NCI-H1930 (cell line): ENCODE results near the gene ATG2B.

Experiments
- DNase-seq, 2 experiments: peaks; one replicate each; lab custom pipeline; 2025; lab: John Stamatoyannopoulos, UW

ATG2B gene, protein sequence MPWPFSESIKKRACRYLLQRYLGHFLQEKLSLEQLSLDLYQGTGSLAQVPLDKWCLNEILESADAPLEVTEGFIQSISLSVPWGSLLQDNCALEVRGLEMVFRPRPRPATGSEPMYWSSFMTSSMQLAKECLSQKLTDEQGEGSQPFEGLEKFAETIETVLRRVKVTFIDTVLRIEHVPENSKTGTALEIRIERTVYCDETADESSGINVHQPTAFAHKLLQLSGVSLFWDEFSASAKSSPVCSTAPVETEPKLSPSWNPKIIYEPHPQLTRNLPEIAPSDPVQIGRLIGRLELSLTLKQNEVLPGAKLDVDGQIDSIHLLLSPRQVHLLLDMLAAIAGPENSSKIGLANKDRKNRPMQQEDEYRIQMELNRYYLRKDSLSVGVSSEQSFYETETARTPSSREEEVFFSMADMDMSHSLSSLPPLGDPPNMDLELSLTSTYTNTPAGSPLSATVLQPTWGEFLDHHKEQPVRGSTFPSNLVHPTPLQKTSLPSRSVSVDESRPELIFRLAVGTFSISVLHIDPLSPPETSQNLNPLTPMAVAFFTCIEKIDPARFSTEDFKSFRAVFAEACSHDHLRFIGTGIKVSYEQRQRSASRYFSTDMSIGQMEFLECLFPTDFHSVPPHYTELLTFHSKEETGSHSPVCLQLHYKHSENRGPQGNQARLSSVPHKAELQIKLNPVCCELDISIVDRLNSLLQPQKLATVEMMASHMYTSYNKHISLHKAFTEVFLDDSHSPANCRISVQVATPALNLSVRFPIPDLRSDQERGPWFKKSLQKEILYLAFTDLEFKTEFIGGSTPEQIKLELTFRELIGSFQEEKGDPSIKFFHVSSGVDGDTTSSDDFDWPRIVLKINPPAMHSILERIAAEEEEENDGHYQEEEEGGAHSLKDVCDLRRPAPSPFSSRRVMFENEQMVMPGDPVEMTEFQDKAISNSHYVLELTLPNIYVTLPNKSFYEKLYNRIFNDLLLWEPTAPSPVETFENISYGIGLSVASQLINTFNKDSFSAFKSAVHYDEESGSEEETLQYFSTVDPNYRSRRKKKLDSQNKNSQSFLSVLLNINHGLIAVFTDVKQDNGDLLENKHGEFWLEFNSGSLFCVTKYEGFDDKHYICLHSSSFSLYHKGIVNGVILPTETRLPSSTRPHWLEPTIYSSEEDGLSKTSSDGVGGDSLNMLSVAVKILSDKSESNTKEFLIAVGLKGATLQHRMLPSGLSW (N-terminal part only)

DNA sequence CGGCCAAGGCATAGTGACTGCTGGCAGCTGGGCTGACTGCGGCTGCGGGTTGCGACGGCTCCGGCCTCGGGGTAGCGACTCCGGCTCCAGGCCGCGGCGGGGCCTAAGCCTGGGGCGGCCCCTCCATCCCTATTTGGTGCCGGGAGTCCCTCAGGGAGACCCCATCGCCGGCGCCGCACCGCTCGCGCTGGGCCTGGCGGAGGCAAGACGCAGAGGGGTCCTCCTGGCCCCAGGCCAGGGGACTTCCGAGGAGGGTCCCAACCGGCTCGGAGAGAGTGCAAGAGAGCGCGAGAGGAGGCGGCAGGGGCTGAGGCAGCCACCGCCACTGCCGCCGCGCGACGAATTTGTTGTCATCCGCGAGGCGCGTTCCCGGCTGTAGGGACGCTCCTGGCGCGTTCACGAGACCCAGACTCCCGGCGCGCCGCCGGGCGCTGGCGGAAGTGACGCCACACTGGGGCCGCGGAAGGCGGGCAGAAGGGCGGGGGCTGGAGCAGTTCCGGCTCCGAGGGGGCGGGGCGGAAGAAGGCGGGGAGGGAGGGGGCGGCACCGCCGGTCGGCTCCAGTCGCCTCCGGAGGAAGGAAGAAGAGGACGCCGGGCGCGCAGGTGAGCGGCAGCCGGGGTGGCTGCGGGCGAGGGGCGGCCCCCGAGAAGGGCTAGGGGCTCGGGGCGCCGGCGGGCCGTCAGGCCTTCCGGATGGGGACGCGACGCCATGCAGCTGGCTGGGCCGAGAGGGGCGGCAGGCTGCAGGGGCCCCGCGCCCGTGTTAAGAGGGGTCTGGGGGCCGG is at the start of gene ATG2B, which contains the start of gene GSKIP:
Gene ATG2B (minus strand): TSS at position 377 of the 786 bp plus-strand sequence. CDS start 365 bp downstream, at position 12.
Gene GSKIP (plus strand): TSS at position 562 of the 786 bp plus-strand sequence. CDS start 18,722 bp downstream, outside the sequence.
- peak; percentile 85 to 94 for DNase-seq

DNA sequence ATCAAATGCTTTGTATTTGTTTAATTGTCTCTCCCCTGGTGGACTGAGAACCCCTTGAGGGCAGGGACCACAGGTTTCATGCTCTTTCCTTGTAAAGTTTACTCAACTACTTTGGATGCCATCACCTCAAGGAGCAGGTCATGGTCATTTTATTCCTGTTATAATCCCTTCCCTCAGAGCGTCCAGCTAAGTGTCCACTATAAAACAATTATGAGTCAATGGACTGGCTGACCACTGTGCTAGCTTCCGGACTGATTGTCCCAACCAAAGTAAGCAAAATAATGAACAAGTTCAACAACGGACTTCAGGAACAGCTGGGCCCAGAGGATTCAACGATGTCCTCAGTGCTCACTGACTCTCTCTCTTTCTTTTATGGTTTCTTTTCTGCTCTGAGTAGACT is 47.0 kb upstream of the ATG2B start:
- DNase-seq, result no peak

DNA sequence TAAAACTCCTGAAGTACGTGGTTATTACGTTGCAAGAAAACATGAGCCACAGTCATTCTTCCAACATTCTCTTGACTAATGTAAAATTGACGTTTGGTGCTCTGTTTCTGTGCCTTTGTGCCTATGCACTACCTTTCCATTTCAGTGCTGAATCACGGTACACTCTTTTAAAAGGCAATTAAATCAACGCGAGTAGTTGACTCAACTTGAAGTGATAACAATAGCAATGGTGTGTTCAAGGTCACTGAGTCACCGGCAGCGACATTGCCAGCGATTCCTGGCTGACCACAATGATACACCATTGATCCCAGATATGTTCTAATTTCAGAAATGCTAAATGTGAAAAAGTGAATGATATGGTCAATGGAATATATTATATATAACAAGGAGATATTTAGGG is 46.6 kb upstream of the ATG2B start:
- DNase-seq, result no peak

DNA sequence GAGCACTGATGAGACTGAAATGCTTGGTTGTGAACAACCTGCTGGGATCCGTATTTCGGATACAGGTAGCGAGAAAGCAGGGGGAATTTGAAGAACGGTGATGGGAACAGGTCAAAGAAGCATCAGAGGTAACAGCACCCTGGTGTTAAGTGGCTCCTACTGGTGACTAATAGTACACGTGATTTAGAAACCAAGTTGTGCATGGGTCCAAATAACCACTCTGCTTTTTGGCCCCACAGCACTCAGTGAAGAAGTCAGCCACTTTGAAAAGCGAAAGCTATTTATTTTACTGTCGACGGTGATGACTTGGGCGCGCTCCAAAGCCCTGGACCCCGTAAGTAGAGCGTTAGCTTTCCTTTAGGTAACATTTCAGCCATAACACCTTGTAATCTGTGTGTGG is 45.5 kb upstream of the ATG2B start:
- DNase-seq, result no peak

DNA sequence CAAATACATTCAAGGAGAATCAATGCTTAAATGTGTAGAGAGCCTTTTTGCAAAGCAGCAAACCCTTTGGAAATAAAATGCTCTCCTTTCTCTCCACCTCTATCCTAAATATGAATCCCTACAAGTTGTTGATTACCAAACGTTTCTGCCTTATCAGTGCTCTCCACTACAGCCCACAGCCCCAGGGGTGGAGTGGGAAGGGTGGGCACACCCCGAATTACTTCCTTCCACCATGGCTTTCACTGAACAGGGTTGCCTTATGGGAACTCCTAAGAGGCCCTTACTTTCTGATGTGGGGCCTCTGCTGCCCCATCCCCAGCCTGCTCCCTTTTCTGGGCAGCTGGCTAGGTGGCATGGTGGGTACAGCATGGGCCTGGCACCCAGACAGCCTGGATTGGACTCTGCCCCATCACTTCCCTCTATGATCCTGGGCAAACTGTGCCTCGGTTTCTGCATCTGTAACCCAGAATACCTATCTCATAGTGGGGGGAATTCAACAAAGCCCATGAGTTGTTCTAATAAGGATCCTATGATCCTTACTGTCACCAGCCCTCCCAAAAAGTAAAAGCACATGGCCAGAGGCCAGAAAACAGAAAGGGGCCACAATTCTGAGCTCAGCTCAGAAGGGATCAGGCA is 44.9 kb upstream of the ATG2B start:
- no peak for DNase-seq

DNA sequence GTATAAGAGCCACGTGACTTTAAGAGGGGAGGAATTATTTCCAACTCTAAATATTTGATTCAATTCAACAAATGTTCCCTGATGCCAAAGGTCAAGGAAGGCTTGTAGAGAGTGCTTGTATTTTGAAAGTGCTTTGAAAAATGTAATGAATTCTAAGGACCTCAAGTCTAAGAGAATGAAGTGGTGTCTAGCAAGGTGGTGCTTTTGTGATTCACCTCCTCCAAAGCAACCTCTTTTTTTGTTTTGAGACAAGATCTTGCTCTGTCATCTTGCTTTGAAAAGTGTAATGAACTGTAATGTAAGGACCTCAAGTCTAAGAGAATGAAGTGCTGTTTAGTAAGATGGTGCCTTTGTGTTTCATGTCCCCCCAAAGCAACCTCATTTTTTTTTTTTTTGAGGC is 42.5 kb upstream of the ATG2B start:
- DNase-seq, result no peak

DNA sequence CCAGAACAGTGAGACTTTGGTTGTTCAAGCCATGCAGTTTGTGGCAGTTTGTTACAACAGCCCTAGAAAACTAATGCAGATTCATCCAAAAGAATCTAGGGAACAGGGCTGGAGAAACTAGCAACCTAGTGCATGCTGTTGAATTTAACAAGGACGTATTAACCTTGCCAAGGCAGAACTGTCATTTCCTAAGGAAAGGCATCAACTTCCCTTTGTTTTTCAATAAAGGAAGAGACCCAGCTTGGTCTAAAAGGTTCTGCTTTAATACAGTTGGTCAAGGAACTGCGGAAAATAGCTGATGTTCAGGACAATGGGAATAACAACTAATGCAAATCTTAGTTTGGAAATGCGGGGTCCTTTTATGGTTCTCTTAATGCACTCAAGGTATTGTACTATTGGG is 40.3 kb upstream of the ATG2B start:
- no peak for DNase-seq

DNA sequence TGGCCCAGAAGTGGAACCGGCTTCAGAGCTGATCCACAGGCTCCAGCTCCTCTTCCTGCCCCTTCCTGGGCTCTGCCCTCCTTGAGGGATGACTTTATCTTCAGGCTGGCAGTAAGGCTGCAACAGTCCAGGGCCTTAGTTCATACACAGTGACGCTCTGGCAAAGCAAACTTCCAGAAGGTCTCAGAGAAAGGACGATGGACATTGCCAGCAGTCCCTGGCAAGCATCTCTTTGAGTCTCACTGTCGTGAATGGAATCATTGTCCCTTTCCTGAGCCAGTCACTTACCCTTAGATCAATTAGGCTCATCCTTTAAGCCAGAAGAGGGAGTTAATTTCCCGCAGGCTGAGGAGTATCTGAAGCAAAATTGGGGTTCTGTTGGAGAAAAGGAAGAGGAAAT is 37.4 kb upstream of the ATG2B start:
- DNase-seq, result no peak

DNA sequence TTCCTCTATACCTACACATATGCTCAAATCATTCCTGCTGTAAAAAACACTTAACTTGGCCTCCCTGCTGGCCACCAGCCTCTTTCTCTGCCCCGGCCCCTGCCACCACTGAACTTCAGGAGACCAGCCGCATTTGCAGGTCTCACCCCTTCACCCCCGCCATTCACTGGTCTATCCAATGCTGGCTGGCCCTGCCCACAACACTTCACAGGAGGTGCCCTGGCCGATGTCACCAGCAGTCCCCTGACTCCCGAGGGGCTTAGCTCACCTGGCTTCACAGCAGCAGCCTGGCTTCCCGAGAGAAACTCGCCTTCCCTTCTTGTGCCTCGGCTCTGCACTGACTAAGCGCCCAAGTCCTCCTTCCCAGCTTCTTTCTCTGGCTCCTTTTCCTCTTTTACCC is 36.3 kb upstream of the ATG2B start:
- no peak for DNase-seq

DNA sequence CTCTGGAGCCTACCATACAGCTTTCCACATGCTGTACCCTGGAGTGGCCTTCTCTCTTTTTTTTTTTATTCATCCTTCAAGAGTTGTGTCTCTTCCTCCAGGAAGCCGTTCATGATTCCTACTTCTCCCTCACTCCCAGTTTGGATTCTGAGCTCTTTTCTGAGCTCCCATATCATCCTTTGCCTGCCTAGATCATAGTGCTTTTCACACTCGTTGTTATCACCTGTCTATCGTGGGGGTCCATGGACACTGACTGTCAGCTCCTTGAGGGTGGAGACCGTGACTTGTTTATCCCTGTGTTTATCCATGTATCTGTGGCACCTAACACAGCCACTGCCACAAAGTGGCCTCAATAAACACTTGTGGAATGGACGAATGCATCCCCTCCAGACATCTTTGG is 35.8 kb upstream of the ATG2B start:
- no peak for DNase-seq

DNA sequence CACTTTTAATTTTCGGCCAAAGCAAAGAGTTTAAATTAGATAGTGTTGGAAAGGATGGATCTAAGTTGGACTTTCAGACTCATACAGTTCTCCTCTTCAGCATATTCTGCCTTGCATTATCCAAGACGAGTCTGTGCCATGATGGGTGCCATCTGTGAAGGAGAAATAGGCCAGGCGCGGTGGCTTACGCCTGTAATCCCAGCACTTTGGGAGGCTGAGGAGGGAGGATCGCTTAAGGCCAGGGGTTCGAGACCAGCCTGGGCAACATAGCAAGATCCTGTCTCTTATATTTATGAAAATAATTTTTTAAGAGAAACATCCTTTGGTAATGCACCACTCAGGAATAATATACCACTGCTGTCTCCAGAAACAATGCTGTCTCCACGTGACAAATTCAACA is 35.3 kb upstream of the ATG2B start:
- DNase-seq, result no peak

DNA sequence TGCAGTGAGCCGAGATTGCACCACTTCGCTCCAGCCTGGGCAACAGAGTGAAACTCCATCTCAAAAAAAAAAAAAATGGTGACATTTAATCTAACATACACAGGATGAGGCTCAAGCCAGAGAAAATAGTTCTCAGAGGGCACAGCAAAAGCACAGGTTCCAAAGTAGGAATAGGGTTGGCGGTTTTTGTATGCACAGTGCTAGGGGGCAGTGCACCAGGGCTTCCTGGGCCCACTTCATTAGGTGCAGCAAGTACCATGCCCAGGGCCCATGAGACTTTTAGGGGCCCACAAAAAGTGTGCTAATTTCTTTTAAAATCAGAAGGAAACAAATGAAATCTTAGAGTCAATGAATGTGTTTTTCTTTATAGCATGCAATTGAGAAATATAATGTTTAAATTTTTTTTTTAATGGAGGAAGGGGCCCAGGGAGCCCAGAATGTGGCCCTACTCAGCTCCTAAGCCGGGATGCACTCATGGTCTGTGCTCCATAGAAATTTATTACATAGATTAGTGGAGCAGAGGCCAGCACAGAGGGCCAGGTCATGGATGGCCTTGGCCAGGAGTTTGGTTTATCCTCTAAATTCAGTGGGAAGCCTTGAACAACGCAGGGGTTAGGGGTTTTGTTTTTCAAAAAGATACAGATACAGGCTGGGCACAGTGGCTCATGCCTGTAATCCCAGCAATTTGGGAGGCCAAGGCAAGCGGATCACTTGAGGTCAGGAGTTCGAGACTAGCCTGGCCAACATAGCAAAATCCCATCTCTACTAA is 31.1 kb upstream of the ATG2B start:
- DNase-seq, result no peak

DNA sequence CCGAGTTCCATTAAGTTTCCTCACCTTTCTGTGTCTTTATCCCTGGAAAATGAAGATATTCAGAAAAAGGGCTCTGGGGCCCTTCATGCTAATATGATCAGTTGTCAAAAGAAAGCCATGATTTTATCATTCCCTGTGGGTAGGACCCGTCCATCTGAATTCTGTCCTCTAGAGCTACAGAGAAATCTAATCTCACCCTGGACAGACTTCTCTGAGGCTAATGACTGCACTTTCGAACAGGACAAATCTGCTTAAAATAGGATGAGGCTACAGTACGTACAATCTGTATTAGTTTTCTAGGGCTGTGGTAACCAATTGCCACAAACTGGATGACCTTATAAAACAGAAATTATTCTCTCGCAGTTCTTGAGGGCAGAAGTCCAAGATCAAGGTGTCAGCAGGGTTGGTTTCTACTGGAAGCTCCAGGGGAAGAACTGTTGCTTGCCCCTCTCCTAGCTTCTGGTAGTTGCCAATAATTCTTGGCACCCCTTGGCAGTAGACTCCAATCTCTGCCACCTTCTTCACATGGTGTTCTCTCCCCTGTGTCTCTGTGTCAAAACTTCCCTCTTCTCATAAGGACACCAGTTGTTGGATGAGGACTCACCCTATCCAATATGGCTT is 30.0 kb upstream of the ATG2B start:
- no peak for DNase-seq

DNA sequence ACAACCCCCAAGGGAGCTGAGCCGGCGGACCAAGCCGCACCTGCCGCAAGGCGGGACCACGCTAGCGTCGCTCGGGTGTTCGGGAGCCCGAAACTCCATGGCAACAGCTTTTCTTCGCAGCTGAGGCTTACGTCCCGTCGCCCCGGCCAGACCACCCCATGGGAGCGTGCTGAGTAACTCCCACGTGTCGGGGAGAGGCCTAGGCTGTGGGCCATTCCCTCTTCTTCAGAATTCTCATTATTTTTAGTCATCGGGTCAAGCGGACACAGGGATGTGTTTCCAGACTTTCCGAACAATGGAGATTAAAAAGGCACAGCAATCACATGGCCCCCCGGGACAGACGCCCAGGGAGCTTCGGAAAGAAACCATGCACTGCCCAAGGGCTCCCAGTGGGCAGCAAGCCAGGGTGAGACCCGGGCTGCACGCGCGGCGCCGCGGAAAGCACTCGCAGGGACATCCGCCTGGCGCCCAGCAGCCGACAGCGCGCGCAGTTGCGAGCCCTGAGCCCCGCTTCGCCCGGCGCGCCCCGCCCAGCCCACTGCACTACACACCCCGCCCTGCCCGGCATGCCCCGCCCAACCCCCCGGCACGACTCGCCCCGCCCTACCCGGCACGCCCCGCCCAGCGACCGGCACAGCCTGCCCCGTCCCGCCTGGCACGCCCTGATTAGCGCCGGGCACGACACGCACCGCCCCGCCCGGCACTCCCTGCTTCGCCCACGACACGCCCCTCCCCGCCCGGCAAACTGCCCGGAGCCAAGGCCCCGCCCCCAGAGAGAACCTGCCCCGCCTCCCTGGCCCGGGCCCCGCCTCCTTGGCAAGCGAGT is 28.4 kb upstream of the ATG2B start:
- peak; percentile 90 to 91 for DNase-seq

DNA sequence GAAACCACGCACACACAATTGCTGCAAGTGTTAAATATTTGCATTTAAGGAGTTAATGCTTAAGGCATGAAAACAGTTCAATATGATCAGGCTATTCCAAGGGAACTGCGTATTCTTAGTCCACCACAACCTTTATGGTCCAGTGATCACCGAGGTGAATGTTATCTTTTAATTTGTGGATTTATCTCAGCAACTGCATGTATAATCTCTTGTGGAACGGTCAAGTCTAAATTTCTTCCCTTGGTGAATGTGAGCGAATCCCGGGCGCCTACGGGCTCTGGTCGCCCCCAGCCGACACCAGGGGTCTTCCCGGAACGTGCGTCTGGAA is 27.8 kb upstream of the ATG2B start:
- DNase-seq, result no peak

DNA sequence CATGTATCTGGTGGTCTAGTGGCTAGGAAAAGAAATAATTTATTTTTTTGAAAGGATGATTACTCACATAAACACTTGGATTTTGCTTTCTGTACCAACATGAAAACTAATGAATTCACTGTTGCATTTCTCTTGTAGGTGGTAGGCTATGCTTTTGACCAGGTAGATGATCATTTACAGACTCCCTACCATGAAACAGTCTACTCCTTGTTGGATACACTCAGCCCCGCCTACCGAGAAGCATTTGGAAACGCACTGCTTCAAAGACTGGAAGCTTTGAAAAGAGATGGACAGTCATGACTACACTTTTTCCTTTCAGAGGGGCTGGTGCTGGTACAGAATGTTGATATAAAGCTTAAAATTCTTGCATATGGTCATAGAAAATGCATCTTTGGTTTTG is 22.2 kb upstream of the ATG2B start:
- no peak for DNase-seq

DNA sequence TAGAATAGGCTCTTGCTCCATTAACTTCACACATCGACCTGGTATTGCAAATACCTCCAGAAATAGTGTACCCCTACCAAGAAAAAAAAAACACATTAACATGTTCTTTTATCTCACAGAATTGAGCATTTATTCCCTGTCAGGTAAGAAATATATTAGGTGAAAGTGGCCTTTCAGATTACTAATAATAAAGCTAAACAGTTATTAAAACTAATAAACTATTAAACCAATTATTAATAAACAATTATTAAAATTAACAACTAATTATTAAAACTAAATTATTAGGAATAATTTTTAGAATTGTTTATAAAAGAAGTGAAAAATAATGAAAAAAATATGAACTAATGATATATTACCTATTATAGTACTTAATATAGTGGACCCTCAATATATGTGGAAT is 21.6 kb upstream of the ATG2B start:
- DNase-seq, result no peak

DNA sequence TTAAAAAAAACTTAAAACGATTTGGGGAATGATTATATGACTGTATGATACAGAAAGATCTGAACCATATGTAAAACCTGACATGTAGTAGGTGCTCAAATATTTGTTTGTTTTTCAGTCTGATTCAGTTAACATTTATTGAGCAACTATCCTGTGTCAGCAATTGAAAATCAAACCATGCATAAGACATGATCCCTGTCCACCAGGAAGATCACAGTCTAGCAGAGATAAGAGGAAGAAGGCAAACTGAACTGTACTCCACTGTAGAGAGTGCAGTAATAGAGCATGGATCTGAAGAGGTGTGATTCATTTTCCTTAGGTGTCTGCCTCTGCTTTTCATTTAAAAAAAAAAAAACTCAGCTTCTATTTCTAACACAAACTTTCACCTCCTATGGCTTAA is 20.9 kb upstream of the ATG2B start:
- DNase-seq, result no peak

DNA sequence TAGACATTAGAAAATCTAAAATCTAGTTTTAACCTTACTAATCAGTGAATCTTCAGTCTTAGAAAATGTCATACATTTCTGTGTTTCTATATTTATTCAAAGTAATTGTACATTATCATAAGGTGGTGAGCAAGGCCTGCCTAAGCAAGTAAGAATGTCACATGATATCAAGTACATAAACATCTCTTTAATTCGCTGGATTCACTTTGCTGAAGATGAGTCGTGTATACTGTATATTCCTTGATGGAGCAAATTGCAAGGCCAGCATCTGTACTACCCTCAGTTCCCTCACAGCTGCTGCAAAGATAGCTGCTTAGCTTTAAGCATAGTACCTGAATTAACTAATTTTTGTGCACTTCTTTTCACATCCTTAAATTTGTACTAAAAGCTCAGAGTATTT is 20.3 kb upstream of the ATG2B start:
- no peak for DNase-seq
